HG03159 (cell line): ENCODE results near the gene PMVK.
"Not testable (repeated sequence)": the region's sequence is repeated elsewhere in the genome, so short reads cannot be mapped to it uniquely, and the experiment has no call there.

Experiments
- ATAC-seq: cut with Tn5 transposase; IDR thresholded peaks from one replicate; pipeline ENCODE4 v1.9.1; 2021; ENCODE audit warnings: mild to moderate bottlenecking, moderate library complexity; ENCODE audit not compliant: unreplicated experiment

PMVK gene

DNA sequence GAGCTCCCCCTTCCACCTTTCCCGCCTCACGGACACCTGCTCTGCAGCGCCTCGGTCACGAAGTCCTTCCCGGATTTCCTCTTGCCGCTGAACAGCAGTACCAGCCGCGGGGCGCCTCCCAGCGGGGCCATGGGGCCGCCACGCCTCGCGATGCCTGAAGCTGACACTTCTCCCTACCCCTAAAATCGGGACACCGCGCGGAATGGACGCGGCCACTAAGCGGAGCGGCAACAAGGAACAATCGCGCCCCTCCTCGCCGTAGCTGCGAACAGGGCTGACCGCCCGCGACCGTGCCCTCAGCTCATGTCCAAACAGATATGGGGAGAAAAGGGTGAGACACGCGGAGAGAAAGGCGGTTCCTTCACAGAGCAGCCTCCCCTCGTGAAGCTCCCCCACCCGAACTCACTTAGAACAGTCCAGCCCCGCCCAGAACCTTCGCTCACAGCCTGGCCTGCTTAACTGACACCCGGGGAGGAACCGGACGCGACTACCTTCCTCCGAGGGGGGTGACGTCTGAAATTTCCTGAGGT, at the start of gene PMVK:
PMVK (minus strand) TSS at position 165 of the 530 bp plus-strand sequence; CDS start at position 131, 34 bp downstream.
- ATAC-seq, result peak; percentile 75

DNA sequence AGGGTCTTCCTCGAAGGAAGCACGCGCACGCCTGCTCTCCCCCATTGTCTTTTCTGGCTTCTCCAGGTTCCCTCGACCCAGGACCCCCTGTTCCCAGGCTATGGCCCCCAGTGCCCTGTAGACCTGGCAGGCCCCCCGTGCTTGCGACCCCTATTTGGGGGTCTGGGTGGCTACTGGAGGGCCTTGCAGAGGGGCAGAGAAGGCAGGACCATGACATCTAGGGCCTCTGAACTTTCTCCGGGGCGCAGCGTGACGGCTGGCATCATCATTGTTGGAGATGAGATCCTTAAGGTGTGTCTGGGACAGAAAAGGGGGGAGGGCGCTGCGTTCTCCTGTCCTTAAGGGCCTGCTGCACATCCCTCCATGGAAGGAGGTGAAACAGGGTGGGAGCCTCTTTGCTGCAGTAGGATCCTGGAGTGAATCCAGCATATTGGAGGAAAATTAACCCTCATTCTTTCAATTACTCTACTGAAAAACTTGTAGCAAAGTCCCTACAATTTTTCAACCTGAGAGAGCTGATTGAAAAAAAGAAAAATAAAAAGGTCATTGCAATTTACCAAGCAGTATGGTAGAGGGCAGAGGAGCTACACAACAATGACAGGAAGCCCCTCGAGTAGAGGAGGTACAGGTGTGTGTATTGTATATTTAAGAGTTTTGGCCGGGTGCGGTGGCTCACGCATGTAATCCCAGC, 47.4 kb upstream of the PMVK start:
- ATAC-seq, result no peak

DNA sequence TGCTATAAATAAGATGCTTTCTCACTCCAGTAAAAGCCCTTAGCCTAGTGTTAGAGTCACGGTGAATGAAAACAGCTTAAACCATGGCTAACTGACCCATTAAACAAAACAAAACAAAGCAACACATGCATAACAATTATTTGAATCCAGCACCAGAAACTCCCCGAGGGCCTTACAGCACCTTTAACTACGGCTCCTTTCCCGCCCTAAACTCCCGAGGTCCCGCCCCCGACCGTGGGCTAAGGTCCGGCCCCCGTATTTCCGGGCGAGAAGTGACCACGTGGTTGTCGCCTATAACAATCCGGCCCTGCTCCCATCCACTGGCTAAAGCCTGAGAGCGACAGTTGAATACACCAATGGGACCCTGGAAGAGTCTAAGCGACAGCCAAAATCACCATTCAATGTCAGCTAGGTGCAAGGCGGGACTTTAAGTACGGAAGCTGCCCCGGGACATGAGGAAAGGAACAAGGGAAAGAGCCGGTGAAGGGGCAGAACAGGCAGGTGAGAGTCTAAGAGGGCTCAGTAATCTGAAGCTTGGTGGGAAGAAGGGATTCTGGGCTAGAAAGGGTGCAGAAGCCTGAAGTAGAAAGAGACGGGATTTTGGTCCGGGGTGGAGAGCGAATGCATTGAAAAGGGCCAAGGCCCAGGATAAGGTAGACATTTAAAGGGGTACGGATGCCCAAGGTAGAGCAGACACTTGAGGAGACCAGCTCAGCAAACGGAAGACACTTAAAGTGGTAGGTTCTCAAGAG, 46.6 kb upstream of the PMVK start, which contains the start of gene FLAD1:
FLAD1 (plus strand) TSS at position 448 of the 752 bp plus-strand sequence. CDS start 351 bp downstream, outside the sequence.
- peak; percentile 96 for ATAC-seq

DNA sequence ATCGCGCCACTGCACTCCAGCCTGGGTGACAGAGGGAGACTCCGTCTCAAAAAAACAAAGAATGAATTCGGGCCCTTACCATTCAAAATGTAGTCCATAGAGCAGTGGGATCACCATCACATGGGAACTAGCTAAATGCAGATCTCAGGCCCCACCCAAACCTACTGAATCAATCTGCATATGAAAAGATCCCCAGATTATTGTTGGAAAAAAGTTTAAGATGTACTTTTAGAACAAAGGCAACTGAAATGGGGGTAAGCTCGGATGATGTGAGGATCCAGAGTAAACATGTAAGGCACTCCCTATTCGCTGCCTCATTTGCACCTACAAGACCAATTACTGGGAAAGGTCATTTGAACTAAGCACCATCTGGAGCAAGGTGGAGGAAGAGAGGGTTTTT, 45.8 kb upstream of the PMVK start:
- no peak for ATAC-seq

DNA sequence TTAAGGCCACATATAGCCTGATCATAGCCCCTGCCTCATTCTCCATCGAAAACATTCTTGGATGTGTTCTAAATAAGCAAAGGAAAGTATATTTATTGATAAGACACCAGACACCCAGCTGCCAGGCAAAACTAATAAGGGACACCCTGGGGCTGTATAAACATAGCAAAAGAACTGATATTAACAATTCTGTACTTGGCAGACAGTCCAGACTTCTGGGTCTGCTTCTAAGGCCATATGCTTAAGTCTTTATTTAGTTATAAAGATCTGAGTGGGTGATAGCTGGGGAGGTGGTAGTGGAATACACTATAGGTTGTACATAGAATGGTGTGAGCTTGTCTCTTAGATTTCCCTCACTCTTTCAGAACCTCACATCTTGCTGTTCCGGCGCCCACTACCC, 41.8 kb upstream of the PMVK start:
- no peak for ATAC-seq

DNA sequence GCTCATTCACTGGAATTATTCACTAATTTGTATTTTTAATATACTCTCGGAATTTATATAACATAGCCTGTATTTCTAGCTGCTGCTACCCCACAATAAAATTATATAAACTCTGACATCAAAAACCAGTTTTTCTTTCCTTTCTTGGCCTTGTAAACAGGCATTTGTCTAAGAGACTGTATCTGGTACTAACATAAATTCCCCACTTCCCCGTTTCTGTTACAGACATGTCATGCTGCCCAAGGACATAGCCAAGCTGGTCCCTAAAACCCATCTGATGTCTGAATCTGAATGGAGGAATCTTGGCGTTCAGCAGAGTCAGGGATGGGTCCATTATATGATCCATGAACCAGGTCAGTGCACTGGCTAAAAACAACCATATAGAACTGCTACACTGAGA, 41.2 kb upstream of the PMVK start:
- not testable (repeated sequence) for ATAC-seq

DNA sequence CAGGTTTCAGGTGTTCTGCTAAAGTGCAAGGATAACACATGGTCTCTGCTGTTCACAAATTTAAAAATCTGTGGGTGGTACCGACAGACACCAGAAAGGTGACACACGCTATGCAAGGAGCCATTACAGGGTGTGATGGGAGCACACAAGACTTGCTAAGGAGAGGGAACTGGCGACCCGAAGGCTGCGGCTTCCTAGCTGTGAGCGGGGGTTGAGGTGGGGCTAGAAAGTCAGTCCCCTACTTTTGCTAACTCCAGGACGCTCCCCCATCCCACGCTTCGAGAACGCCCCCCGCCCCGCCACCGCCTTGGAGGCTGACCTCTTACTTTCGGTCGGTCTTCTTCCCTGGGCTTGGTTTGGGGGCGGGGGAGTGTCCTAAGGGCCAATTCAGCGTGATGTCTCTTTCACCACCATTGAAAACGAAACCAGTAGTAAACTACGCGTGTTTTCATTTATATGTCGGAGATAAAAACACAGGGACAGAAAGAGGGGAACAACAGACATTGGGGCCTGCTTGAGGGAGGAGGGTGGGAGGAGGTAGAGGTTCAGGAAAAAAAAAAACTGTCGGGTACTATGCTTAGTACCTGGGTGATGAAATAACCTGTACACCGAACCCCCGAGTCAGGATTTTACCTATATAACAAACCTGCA, 39.0 kb upstream of the PMVK start:
- no peak for ATAC-seq

DNA sequence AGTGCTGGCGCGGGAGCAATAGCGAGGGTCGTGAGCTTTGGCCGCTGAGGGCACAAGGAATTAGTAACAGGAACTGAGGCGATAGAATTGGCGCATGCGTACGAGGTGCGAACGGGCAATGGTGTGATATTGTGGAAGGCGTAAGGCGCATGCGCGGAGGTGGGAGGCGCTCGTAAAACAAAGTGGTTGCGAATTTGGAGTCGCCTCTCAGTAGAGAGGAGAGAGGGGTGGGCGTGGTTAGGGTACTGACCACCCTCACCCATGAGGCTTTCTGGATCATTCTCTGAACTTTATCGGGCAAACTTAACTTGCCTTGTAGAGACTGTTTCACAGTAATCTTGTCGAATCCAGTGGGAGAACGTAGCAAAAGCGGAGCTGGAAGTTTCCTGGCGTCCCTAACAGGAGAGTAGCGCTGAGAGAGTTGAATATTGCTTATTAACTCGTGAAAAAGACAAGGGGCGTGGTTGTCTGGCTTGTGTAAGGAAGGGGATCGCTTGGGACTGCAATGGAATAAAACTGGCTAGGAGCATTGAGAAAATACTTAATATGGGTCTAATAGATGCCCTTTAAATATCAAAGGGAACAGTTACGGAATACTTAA, 38.4 kb upstream of the PMVK start:
- peak; percentile 40 for ATAC-seq

DNA sequence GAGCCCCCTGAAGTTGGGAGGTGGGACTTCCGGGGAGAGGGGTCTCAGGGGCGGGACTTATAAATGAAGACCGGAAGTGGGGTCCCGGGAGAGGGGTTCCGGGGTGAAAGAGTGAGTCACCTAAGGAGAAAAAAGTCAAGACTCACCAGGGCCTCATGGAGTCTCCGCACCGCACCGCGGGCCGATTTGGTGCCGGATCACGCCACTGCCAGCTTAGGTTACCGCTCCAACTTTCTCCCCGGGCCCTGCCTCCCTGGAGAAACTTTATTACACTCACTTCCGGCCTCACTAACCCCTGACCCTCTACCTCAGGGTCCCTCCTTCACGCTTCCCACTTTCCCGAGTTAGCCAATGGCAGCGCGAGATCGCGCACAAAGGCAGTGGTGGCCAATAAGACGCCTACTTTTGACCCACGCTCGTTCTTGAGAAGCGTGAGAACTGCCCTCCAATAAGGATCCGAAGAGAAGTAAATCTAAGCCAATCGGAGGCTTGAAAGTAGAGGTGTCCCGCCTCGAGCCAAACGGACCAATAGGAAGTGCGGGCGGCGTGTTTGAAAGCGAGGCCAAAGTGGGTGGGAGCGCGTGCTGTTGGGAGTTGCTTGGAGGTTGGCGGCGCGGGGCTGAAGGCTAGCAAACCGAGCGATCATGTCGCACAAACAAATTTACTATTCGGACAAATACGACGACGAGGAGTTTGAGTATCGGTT, 37.7 kb upstream of the PMVK start, which contains the start of gene CKS1B:
CKS1B (plus strand) TSS at position 580 of the 706 bp plus-strand sequence; CDS start at position 645, 65 bp downstream.
- peak; percentile 77 for ATAC-seq

DNA sequence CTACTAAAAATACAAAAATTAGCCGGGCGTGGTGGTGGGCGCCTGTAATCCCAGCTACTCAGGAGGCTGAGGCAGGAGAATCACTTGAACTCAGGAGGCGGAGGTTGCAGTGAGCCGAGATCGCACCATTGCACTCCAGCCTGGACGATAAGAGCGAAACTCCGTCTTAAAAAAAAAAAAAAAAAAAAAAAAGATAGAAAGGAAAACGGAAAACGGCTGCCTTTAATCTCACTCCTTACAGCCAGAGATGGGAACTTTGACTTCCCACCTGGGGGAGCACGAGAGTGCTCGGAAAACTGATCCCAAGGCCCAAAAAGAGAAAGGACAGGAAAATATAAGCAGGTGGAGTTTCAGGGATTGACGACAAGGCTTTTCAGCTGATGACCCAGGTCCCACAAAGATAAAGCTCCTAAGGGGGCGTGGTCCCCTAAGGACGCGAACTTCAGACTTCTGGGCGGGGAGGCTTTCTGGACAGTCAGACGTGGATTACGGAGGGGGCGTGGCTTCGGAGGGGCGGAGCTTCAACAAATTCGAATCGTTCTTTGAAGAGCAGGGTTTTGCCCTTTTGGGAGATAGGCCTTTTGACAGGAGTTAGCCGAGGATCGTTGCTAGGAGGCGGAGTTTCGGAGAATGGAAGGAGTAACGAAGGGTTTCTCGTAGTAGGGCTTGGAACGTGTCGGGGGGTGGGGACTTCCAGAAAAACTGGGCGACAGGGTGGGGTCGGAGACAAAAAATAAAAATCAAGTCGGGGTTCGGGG, 37.0 kb upstream of the PMVK start:
- peak; percentile 21 for ATAC-seq

DNA sequence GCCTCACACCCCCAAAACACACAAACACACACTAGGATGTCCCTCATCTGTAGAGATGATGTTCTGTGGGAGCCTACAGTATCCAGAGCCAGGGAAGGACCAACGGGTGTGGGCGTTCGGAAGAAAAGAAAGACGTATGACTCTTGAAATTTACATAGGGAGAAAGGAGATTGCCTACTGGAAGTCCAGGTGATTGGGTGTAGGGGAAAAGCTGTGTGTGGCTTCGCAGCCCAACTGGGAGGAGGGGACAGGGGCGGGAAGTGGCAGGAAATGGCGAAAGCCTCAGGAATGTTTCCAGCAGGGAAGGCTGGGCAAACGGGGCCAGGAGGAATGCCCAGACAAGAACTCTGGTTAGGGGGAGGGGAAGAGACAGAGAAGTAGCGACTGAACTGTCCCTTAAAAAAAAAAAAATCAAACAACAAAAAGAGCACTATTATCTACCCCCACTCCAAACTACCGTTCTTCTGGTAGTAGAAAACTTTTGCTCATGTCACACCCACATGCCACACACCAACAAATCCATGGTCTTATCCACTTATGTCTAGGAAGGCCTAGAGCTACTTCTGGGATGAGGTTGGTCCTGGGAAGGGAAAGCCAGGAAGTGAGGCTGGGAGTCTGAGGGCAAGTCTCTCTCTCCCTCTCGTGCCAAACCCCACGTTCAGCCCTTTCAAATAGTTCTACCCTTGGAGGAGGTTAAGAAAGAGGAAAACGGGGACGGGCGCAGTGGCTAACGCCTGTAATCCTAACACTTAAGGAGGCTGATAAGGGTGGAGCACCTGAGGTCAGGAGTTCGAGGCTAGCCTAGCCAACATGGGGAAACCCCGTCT, 36.2 kb upstream of the PMVK start:
- ATAC-seq, result no peak

DNA sequence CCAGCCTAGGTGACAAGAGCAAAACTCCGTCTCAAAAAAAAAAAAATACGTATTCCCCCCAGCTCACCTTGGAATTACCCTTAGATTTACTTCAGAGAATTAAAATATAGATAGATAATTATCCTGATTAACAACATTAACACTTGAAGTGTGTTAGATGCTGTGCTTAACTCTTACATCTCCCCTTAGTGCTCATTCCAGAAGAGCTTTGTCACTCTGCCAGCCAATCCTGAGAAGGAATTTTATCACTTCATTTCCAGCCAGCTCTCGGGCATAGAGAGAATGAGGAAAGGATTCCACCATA, 35.6 kb upstream of the PMVK start:
- no peak for ATAC-seq

DNA sequence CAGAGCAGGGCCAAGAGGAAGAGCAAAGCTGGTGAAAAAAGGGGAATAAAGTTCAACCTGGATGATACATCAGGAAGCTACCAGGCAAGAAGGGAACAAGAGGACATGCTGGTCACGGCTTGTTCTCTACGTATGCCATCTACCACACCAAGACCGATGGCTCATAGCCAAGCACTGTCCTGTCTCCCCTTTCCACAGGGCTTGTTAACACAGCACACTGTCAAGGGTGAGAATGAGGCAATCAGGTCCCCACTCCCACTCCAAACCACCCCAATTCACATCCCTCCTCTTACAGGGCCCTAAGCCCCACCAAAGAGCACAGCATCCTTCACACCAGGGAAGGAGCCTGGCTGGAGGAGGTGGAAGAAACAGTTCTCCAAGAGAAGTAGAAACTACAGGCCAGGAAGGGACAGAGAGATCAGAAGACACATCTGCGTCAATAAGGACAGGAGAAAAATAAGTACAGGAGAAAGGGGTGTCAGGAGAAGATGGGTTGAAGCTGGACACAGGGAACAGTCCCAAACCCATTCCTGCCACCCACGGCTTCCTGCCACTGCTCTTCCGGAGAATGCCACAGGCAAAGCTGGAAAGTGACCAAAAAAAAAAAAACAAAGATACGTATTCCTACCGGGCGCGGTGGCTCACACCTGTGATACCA, 35.0 kb upstream of the PMVK start:
- no peak for ATAC-seq

DNA sequence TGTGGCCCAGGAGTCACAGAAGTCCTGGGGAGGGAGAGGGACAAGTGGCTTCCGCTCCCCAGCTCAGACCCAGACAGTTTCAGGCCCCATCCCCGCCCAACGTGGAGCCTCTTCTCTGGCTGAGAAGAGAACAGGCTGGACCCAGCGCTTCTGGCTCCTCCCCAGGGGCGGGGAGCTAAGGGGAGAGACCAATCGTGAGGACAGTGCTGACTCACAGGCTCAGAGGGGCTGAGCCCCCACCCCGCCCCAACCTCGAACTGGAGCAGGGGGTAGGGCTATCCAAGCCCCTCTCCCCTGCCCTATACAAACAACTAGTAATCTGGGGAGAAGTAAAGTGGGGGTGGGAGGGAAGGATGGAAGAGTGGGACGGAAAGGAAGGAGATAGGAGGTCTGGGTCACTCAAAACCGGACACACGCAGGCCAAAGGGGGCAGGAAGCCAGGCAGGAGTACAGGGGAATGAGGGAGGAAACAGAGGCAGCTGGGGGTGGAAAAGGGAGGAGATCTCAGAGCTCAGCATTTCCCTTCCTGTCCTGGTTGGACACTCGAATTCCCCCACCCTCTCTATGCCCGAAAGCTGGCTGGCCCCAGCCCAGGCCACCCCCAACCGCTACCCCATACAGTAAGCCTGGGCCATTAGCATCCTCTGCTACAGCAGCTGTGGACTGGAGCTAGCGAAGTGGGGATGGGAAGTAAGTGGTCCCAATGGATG, 34.3 kb upstream of the PMVK start, which contains the start of gene SHC1:
SHC1 (minus strand) TSS at position 117 of the 710 bp plus-strand sequence. CDS start 221 bp downstream, outside the sequence.
- ATAC-seq, result no peak

DNA sequence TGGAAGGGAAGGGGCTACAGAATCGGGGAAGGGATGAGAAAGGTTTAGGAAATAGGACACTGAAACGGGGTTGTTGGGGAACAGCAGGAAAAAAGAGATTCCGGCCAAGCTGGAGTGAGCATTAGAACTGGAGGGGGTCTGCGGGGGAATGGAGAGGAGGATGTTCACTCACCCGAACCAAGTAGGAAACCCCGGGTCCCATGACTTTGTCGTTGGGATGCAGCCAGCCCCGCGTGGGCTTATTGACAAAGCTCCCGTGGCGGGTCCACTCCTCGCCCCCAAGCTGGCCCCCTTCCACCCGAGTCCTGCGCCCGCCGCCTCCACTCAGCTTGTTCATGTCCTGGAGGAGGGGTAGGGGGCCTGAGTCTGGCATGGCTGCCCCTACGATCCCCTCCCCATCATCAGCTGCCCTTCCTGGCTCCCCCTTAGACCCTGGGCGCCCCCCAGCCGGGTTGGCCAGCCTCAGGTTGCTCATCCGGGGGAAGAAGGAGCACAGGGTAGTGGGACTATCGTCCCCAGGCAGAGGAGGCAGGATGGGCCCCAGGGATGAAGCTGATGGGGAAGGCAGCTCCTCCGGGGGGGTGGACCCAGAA, 33.4 kb upstream of the PMVK start:
- no peak for ATAC-seq

DNA sequence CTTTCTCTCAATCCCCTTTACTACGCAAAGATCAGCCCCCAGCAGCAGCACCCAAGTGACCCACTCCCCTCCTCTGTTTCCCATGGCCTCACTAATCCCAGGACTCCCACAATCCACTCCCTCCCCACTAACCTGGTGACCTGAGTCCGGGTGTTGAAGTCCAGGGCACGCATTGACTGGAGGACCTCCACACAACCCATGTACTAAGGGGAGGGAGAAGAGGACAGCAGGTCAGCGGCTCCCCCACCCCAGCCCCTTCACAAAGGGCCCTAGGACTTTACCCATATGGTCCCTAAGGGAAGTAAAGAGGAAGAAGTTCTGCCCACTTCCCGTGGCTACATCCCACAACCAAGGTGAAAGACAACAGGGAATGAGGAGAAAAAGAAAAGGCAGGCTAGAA, 32.7 kb upstream of the PMVK start:
- ATAC-seq, result no peak

DNA sequence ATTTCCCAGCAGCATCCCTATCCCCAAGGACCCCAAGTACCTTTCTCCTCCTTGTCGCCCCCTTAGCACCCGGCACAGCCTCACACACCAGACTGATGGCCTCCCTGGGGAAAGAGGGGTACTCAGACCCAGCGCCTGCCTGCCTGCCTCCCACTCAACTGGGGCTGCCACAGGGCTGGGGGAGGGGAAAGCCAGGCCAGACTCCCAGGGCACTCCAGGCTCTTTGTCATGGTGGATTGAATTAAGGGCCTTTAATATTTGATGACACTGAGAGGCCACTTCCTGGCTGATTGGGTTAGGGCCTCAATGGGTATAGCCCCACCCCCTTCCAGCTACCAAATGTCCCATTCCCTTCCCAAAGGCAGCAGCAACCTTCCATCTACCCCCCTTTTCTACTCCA, 32.2 kb upstream of the PMVK start:
- ATAC-seq, result no peak
